Activated T-helper 17 cell treated with anti-CD3 and anti-CD28 coated beads, Interleukin-2, amount 50 U/mL, for 72 hours (primary cell): ENCODE data around the gene PTPRA. TPM values are rescaled to one million over a fixed set of nuclear protein-coding genes. Genes with fewer than 3 reads are reported as not detected.

Experiments
- ATAC-seq: fragments of 150-1000 bp; cut with Tn5 transposase; replicated peaks from 2 replicates; pipeline ENCODE4 v1.10.0; 2021; ENCODE audit warnings: mild to moderate bottlenecking, moderate library complexity
- H3K27ac Mint-ChIP-seq: one replicate; pipeline ENCODE4 v1.8.0; 2022; ENCODE audit warnings: mixed read lengths
- H3K27me3 Mint-ChIP-seq: one replicate; pipeline ENCODE4 v1.8.0; 2022; ENCODE audit warnings: mixed read lengths
- H3K36me3 Mint-ChIP-seq: one replicate; pipeline ENCODE4 v1.8.0; 2022; ENCODE audit warnings: low read depth, mild to moderate bottlenecking, mixed read lengths
- H3K4me1 Mint-ChIP-seq: one replicate; pipeline ENCODE4 v1.8.0; 2022; ENCODE audit warnings: mixed read lengths
- H3K4me3 Mint-ChIP-seq: one replicate; pipeline ENCODE4 v1.8.0; 2022; ENCODE audit warnings: mild to moderate bottlenecking, mixed read lengths
- H3K9me3 Mint-ChIP-seq: one replicate; pipeline ENCODE4 v1.8.0; 2022; ENCODE audit warnings: mixed read lengths
- total RNA-seq, 2 donors: library from RNA; stranded (reverse); gene quantifications; one replicate each; pipeline ENCODE4 v1.2.3, GENCODE V29; 2022

PTPRA gene
- total RNA-seq, 2 donors from 2014 or later = 40.0 to 46.5 TPM

- H3K27me3 Mint-ChIP-seq = no peaks in the 10 kb centered on the region
- H3K36me3 Mint-ChIP-seq = peaks cover 39% of the 10 kb centered on the region
- H3K27ac Mint-ChIP-seq = no peak overlapping the region
- H3K4me1 Mint-ChIP-seq = no peaks in the 10 kb centered on the region
- no peaks in the 10 kb centered on the region for H3K9me3 Mint-ChIP-seq
- no peak overlapping the region for H3K4me3 Mint-ChIP-seq
- peak; percentile 78 for ATAC-seq
These were observed 158.4 kb downstream of the PTPRA start for GRCh38 chr20:3031524-3032147.

GRCh38 chr20:3032624-3033023 lies 159.3 kb downstream of the PTPRA start:
- Mint-ChIP-seq H3K27me3 (no peaks in the 10 kb centered on the region), H3K27ac (no peak overlapping the region), H3K9me3 (no peaks in the 10 kb centered on the region), H3K36me3 (peaks cover 35% of the 10 kb centered on the region), H3K4me1 (no peaks in the 10 kb centered on the region), H3K4me3 (no peak overlapping the region)
- no peak for ATAC-seq

DNA sequence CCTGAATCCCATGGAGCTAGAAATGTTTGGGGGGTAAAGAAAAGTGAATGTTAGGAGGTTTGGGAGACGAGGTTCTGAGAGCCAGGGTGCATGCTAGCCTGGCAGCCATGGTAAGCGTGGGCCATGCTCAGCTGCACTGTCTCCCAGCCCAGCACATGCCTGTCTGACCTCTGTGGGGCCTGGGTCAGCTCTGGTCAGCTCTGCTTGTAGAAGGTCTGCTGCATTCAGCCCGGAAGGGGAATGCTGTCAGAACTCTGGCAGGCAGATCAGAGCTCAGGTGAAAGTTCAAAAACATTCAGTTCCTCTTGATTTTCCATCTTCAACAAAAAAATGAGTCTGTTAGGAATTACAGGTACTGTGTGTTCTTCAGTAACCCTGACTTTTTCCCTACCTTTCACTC lies 164.4 kb downstream of the PTPRA start:
- H3K9me3 Mint-ChIP-seq = no peaks in the 10 kb centered on the region
- H3K27ac Mint-ChIP-seq = peak overlapping the region; percentile 10
- no peak overlapping the region for H3K4me3 Mint-ChIP-seq
- no peak for ATAC-seq
- no peaks in the 10 kb centered on the region for H3K27me3 Mint-ChIP-seq
- peaks cover 45% of the 10 kb centered on the region for H3K36me3 Mint-ChIP-seq
- H3K4me1 Mint-ChIP-seq = no peaks in the 10 kb centered on the region

GRCh38 chr20:3038454-3038853 lies 165.2 kb downstream of the PTPRA start:
- Mint-ChIP-seq H3K27ac (peak overlapping the region; percentile 65), H3K4me3 (no peak overlapping the region), H3K27me3 (no peaks in the 10 kb centered on the region), H3K9me3 (no peaks in the 10 kb centered on the region), H3K4me1 (no peaks in the 10 kb centered on the region), H3K36me3 (peaks cover 45% of the 10 kb centered on the region)
- no peak for ATAC-seq

DNA sequence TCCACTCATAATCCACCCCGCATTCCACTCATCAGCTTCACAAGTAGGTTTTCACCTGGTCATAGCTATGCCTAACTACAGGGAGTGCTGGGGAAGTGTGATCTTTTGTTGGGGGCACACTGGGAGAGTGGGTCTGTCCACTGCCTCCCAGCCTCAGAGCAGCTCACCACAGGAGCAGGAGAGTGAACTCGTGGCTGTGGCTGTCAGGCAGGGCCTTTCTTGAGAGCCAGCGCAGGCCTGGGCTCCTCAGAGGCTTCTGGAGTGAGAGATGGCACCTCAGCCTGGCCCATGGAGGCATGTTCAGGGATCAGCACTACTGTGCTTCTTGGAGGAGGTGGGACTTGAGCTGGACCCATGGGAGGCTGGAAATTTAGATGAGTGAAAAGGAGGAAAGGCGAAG lies 166.1 kb downstream of the PTPRA start:
- no peaks in the 10 kb centered on the region for H3K27me3 Mint-ChIP-seq
- peak overlapping the region; percentile 65 for H3K27ac Mint-ChIP-seq
- peaks cover 45% of the 10 kb centered on the region for H3K36me3 Mint-ChIP-seq
- no peaks in the 10 kb centered on the region for H3K4me1 Mint-ChIP-seq
- H3K9me3 Mint-ChIP-seq = no peaks in the 10 kb centered on the region
- ATAC-seq = no peak
- H3K4me3 Mint-ChIP-seq = no peak overlapping the region

DNA sequence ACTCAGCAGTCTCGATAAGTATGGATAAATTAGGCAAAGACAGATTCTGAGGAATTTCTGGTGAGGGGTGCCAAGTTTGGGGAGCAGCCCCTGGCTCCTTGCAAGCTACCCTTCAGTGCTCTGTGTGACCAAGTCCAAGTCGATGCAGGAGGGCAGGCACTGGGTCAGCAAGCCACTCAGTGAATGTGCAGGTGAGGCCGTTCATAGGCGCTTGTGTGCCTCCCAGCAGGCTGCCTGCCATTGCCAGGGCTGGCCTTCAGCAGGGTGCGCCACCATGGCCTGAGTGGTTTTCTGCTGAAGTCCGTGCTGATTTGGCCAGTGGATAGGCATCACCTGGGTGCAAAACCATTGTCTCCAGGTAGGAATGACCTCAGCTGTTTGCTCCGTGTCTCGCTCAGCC lies 166.8 kb downstream of the PTPRA start:
- ATAC-seq = no peak
- no peaks in the 10 kb centered on the region for H3K9me3 Mint-ChIP-seq
- H3K27ac Mint-ChIP-seq = peak overlapping the region; percentile 65
- H3K4me3 Mint-ChIP-seq = no peak overlapping the region
- H3K4me1 Mint-ChIP-seq = peaks cover 3% of the 10 kb centered on the region
- no peaks in the 10 kb centered on the region for H3K27me3 Mint-ChIP-seq
- peaks cover 47% of the 10 kb centered on the region for H3K36me3 Mint-ChIP-seq

- no peaks in the 10 kb centered on the region for H3K27me3 Mint-ChIP-seq
- H3K4me1 Mint-ChIP-seq = peaks cover 9% of the 10 kb centered on the region
- H3K36me3 Mint-ChIP-seq = peaks cover 57% of the 10 kb centered on the region
- no peaks in the 10 kb centered on the region for H3K9me3 Mint-ChIP-seq
- no peak for ATAC-seq
- H3K27ac Mint-ChIP-seq = peak overlapping the region; percentile 88
- H3K4me3 Mint-ChIP-seq = no peak overlapping the region
These were observed 168.7 kb downstream of the PTPRA start for GRCh38 chr20:3041854-3042409.

GRCh38 chr20:3042625-3043024 lies 169.3 kb downstream of the PTPRA start:
- Mint-ChIP-seq H3K36me3 (peaks cover 58% of the 10 kb centered on the region), H3K27ac (peak overlapping the region; percentile 88), H3K4me1 (peaks cover 11% of the 10 kb centered on the region), H3K9me3 (no peaks in the 10 kb centered on the region), H3K27me3 (no peaks in the 10 kb centered on the region), H3K4me3 (no peak overlapping the region)
- ATAC-seq = no peak

GRCh38 chr20:3043322-3043721 lies 170.0 kb downstream of the PTPRA start, which contains the start of gene GNRH2:
Gene GNRH2 (plus strand): TSS chr20:3043622. CDS start chr20:3044415, 793 bp downstream.
- no peak for ATAC-seq
- Mint-ChIP-seq H3K27me3 (no peaks in the 10 kb centered on the region), H3K36me3 (peaks cover 58% of the 10 kb centered on the region), H3K9me3 (no peaks in the 10 kb centered on the region), H3K4me3 (peak within 1 kb of the TSS; percentile 97), H3K27ac (peak within 1 kb of the TSS; percentile 89), H3K4me1 (peaks cover 11% of the 10 kb centered on the region)

GRCh38 chr20:3044336-3044965 lies 171.2 kb downstream of the PTPRA start:
- Mint-ChIP-seq H3K27ac (peak overlapping the region; percentile 89), H3K36me3 (peaks cover 58% of the 10 kb centered on the region)

GRCh38 chr20:3045042-3045815 lies 171.9 kb downstream of the PTPRA start:
- Mint-ChIP-seq H3K36me3 (peaks cover 58% of the 10 kb centered on the region), H3K4me1 (peaks cover 11% of the 10 kb centered on the region)
- peak; percentile 72 for ATAC-seq

More at GRCh38 chr20:3044336-3044965, 171.2 kb downstream of the PTPRA start:
- Mint-ChIP-seq H3K4me3 (peak overlapping the region; percentile 97), H3K27me3 (no peaks in the 10 kb centered on the region), H3K9me3 (no peaks in the 10 kb centered on the region), H3K4me1 (peaks cover 11% of the 10 kb centered on the region)
- ATAC-seq = no peak

DNA sequence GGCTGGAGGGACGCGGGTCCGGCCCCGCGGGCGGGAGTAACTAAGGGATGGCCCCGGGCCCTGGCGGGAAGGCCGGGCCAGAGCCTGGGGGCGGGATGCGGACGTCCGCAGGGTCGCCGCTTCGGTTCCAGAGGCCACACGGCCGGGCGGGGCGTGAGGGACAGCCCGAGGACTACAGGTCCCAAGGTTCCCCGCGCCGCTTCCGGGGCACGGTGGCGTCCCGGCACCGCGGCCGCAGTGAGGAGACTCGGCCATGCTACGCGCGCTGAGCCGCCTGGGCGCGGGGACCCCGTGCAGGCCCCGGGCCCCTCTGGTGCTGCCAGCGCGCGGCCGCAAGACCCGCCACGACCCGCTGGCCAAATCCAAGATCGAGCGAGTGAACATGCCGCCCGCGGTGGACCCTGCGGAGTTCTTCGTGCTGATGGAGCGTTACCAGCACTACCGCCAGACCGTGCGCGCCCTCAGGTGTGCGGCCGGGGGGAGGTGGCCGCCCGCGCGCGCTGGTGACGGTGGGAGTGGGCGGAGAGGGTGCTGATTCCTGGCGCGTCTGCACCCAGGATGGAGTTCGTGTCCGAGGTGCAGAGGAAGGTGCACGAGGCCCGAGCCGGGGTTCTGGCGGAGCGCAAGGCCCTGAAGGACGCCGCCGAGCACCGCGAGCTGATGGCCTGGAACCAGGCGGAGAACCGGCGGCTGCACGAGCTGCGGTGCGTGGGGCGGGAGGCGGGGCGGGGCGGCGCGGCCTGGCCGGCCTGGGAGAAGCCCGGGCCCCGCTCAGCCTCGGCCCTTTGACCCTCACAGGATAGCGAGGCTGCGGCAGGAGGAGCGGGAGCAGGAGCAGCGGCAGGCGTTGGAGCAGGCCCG lies 172.8 kb downstream of the PTPRA start, which contains the start of gene MRPS26:
MRPS26 (plus strand) TSS at position 237 of the 861 bp plus-strand sequence; CDS start at position 254, 17 bp downstream.
- Mint-ChIP-seq H3K27ac (peak within 1 kb of the TSS; percentile 97), H3K4me1 (peaks cover 11% of the 10 kb centered on the region), H3K27me3 (no peaks in the 10 kb centered on the region), H3K4me3 (peak within 1 kb of the TSS; percentile 97), H3K36me3 (peaks cover 60% of the 10 kb centered on the region), H3K9me3 (no peaks in the 10 kb centered on the region)
- peak; percentile 94 for ATAC-seq

More at GRCh38 chr20:3045042-3045815, 171.9 kb downstream of the PTPRA start:
- H3K27me3 Mint-ChIP-seq = no peaks in the 10 kb centered on the region
- H3K27ac Mint-ChIP-seq = peak overlapping the region; percentile 89
- H3K4me3 Mint-ChIP-seq = peak overlapping the region; percentile 97
- no peaks in the 10 kb centered on the region for H3K9me3 Mint-ChIP-seq

- no peak for ATAC-seq
- no peaks in the 10 kb centered on the region for H3K9me3 Mint-ChIP-seq
- peaks cover 55% of the 10 kb centered on the region for H3K36me3 Mint-ChIP-seq
- peak overlapping the region; percentile 97 for H3K4me3 Mint-ChIP-seq
- H3K27me3 Mint-ChIP-seq = no peaks in the 10 kb centered on the region
- H3K27ac Mint-ChIP-seq = peak overlapping the region; percentile 97
- H3K4me1 Mint-ChIP-seq = peaks cover 11% of the 10 kb centered on the region
These were observed 173.6 kb downstream of the PTPRA start for GRCh38 chr20:3046677-3047462.
